ENCODE data around the gene COG8.
A peak's percentile ranks its signal among the peaks of the same experiment; 100 is the strongest.

COG8 gene, protein sequence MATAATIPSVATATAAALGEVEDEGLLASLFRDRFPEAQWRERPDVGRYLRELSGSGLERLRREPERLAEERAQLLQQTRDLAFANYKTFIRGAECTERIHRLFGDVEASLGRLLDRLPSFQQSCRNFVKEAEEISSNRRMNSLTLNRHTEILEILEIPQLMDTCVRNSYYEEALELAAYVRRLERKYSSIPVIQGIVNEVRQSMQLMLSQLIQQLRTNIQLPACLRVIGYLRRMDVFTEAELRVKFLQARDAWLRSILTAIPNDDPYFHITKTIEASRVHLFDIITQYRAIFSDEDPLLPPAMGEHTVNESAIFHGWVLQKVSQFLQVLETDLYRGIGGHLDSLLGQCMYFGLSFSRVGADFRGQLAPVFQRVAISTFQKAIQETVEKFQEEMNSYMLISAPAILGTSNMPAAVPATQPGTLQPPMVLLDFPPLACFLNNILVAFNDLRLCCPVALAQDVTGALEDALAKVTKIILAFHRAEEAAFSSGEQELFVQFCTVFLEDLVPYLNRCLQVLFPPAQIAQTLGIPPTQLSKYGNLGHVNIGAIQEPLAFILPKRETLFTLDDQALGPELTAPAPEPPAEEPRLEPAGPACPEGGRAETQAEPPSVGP

DNA sequence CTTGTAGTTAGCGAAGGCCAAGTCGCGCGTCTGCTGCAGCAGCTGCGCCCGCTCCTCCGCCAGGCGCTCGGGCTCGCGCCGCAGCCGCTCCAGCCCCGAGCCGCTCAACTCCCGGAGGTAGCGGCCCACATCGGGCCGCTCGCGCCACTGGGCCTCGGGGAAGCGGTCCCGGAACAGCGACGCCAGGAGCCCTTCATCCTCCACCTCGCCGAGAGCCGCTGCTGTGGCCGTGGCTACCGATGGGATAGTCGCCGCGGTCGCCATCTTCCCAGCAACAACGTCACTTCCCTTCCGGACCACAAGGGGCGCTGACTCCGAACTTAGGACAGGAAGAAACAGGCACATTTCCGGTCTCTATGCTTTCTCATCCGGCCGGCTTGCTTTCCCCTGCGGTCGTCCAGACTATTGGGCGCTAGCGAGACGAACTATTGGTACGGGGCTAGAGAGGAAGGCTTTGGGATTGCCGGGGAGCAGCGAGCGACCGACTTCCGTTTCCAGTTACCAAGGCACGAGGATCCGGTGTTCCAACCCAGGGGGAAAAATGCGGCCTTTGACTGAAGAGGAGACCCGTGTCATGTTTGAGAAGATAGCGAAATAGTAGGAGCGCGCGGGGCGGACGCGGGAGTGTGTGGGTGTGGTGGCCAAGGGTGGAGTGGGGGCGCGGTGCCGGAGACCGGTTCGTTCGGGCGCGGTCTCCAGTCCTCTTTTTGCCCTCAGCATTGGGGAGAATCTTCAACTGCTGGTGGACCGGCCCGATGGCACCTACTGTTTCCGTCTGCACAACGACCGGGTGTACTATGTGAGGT, at the start of gene COG8, which contains the start of gene NIP7:
Gene COG8, minus strand, starts transcription at position 276 of the 806 bp plus-strand sequence. Its CDS starts 12 bp downstream, at position 264.
Gene NIP7, plus strand, starts transcription at position 484 of the 806 bp plus-strand sequence. Its CDS starts 58 bp downstream, at position 542.
- peak within 1 kb of the TSS; percentile 88 for H3K27ac ChIP-seq
- TF ChIP-seq, protein P1, sequence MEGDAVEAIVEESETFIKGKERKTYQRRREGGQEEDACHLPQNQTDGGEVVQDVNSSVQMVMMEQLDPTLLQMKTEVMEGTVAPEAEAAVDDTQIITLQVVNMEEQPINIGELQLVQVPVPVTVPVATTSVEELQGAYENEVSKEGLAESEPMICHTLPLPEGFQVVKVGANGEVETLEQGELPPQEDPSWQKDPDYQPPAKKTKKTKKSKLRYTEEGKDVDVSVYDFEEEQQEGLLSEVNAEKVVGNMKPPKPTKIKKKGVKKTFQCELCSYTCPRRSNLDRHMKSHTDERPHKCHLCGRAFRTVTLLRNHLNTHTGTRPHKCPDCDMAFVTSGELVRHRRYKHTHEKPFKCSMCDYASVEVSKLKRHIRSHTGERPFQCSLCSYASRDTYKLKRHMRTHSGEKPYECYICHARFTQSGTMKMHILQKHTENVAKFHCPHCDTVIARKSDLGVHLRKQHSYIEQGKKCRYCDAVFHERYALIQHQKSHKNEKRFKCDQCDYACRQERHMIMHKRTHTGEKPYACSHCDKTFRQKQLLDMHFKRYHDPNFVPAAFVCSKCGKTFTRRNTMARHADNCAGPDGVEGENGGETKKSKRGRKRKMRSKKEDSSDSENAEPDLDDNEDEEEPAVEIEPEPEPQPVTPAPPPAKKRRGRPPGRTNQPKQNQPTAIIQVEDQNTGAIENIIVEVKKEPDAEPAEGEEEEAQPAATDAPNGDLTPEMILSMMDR (IDR thresholded peaks at IDR 0.05): peak; percentile 84
- no peak for TF ChIP-seq ZFX (IDR thresholded peaks at IDR 0.05; ENCODE audit: borderline replicate concordance)

DNA sequence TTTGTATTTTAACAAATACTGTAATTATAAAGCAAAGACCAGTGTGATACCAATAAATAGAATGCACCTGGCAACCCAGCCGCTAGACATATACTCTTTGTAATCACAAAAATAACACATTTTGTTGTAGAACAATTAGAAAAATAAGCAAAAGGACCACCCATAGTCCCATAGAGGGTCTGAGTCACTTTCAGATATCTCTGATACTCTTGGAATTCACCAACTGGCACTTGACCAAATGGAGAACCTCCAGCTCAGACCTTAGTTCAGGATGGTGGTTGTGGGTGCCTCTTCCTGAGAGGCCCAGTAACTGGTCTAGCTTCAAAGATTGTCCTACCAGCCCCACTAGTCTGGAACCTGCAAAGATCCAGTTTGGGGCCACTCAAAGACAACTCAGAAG, 47.2 kb upstream of the COG8 start:
- no peak for TF ChIP-seq ZFX (IDR thresholded peaks at IDR 0.05; ENCODE audit: borderline replicate concordance)
- TF ChIP-seq, protein P1 (IDR thresholded peaks at IDR 0.05): no peak
- peak overlapping the region; percentile 86 for H3K27ac ChIP-seq

DNA sequence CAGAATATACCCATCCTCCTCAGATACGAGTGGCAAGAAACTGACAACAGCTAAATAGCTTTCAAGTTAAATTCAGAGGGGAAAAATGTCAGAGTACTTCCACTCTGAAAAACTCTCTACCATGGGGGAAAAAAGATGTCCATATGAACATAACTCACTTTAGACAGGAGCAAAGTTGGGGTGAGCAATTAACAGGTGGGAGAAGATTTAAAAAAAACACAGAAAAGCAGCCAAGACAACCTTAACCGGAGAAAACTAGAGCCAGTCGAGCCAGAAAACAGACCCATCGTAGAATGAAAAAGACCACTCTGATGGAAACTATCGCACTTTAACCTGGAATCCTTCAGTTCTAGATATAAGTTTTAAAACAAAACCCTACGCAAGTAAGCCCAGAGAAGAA, 45.6 kb upstream of the COG8 start:
- H3K27ac ChIP-seq: peak overlapping the region; percentile 86
- no peak for TF ChIP-seq ZFX (IDR thresholded peaks at IDR 0.05; ENCODE audit: borderline replicate concordance)
- TF ChIP-seq, protein P1 (IDR thresholded peaks at IDR 0.05): no peak

DNA sequence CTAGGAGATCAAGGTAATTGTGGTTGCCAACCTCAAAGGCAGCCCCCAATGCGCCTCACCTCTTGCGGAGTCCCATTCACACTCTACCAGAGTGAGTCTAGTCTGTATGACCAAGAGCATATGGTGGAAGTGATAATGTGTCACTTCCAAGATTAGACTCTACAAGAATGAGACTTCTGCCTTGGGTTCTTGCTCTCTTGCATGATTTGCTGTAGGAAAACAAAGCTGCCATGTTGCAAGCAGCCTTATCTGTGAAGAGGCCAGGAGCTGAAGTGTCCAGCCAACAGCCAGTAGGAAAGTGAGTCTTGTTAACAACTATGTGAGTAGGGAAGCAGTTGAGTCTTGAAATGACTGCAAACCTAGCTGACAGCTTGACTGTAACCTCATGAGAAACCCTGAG, 43.1 kb upstream of the COG8 start:
- TF ChIP-seq, protein P1 (IDR thresholded peaks at IDR 0.05): no peak
- no peak for TF ChIP-seq ZFX (IDR thresholded peaks at IDR 0.05; ENCODE audit: borderline replicate concordance)
- no peak overlapping the region; the same call in 1 of the 2 replicates for H3K27ac ChIP-seq

DNA sequence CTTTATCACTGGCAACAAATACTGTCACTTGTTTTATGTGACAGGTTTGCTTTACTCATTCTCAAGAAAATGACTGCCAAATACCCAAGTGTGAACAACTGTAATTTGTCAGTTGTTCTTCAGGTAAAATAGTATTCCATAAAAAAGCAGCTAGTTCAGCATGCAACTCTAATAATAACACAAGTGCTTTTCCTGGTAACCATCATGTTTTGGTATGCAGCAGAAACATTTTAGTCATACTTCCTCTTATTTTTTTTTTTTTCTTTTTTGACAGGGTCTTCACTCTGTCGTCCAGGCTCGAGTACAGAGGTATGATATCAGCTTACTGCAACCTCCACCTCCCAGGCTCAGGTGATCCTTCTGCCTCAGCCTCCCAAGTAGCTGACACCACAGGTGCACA, 41.9 kb upstream of the COG8 start:
- TF ChIP-seq, protein P1 (IDR thresholded peaks at IDR 0.05): no peak
- TF ChIP-seq ZFX (IDR thresholded peaks at IDR 0.05; ENCODE audit: borderline replicate concordance): no peak
- no peak overlapping the region for H3K27ac ChIP-seq

DNA sequence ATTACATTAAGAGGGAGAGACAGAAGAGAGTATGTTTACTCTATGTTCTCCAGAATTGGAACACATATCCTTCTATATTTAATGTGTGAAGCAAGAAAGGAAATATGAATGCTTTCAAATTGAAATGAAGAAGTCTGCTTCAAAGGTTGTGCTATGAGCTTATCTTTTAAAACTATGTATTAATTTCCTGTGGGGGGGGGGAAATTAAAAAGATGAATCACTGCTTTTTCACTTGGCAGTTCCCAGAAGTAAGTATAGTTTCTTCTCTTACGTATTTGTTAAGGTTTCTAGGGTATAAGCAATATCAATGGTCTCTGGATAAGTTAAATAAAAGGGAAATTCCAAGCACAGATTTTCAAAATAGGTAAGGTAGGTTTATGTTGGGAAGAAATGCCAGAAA, 39.4 kb upstream of the COG8 start:
- TF ChIP-seq, protein P1 (IDR thresholded peaks at IDR 0.05): no peak
- TF ChIP-seq ZFX (IDR thresholded peaks at IDR 0.05; ENCODE audit: borderline replicate concordance): no peak
- no peak overlapping the region for H3K27ac ChIP-seq
